HL-60 (cell line): Measurements from ENCODE around the gene CNOT11.
"Not testable (repeated sequence)": the region's sequence is repeated elsewhere in the genome, so short reads cannot be mapped to it uniquely, and the experiment has no call there.

Experiments
- DNase-seq, 2 experiments: peaks; one replicate each; pipeline ENCODE4 v3.0.0-alpha.2; 2010 to 2020; ENCODE audit warnings: low read depth in 1 of 2, low spot score in 1 of 2
- H3K27ac ChIP-seq: fragments of 250-450 bp; sonication (Bioruptor Pico); replicated peaks from 2 replicates; pipeline ENCODE4 v1.5.1; 2020; ENCODE audit warnings: mild to moderate bottlenecking, moderate library complexity
- H3K27me3 ChIP-seq: fragments of 250-450 bp; sonication (Bioruptor Pico); 2 replicates; pipeline ENCODE4 v1.5.1; 2021; ENCODE audit warnings: mild to moderate bottlenecking, moderate library complexity; ENCODE audit not compliant: insufficient read depth, poor library complexity, severe bottlenecking
- H3K4me3 ChIP-seq: replicated peaks from 2 replicates; pipeline ENCODE4 v1.5.1; 2011; ENCODE audit warnings: mild to moderate bottlenecking, control low read depth, low read length; ENCODE audit not compliant: insufficient read depth
- GABPA ChIP-seq: IDR thresholded peaks from 2 replicates; pipeline ENCODE4 v1.6.1; 2012; ENCODE audit warnings: low read depth
- POLR2AphosphoS5 ChIP-seq: IDR thresholded peaks from 2 replicates; pipeline ENCODE4 v1.6.1; 2012; ENCODE audit warnings: low read depth
- SPI1 ChIP-seq: IDR thresholded peaks from 2 replicates; pipeline ENCODE4 v1.6.1; 2012; ENCODE audit warnings: low read depth, mild to moderate bottlenecking, borderline replicate concordance
- TF ChIP-seq, protein P1 (sequence below): IDR thresholded peaks from one replicate; pipeline ENCODE4 v1.5.1; 2011; ENCODE audit warnings: low read length, control low read depth, inconsistent platforms; ENCODE audit not compliant: insufficient read depth
- TF ChIP-seq, protein P2 (sequence below): IDR thresholded peaks from 2 replicates; pipeline ENCODE4 v1.6.1; 2012; ENCODE audit warnings: low read depth; ENCODE audit not compliant: insufficient replicate concordance

CNOT11 gene

DNA sequence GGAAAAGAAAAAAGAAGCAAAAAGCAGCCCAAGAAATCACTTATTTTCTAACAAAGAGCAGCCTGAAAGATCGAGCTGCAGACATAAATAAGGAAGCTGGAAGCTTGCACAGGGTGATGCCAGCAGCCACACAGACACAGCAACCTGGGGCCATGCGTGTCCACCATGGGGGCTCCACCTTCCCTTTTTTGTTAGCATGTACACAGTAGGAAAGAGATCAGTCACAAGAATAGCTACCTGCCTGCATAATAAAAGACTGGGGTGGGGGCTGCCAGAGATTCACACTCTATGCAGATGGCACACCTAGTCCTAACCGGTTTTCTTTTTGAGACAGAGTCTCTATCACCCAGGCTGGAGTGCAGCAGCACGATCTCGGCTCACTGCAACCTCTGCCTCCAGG lies 2.9 kb upstream of the CNOT11 start:
- no peaks in the 10 kb centered on the region for H3K27me3 ChIP-seq

DNA sequence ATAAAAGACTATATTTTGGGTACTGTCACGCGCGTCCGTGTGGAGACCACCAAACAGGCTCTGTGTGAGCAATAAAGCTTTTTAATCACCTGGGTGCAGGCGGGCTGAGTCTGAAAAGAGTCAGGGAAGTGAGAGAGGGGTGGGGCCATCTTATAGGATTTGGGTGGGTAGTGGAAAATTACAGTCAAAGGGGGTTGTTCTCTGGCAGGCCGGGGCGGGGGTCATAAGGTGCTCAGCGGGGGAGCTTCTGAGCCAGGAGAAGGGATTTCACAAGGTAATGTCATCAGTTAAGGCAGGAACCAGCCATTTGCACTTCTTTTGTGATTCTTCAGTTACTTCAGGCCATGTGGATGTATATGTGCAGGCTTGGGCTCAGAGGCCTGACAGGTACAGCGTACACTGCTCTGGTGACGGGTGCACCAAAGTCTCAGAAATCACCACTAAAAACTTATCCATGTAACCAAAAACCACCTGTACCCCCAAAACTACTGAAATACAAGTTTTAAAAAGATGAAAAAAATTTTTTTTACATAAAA lies 1.4 kb upstream of the CNOT11 start:
- H3K27ac ChIP-seq, DNase-seq, H3K27me3 ChIP-seq, H3K4me3 ChIP-seq: not testable (repeated sequence)

More for the DNA sequence above, 2.9 kb upstream of the CNOT11 start:
- no peak overlapping the region for H3K4me3 ChIP-seq
- peak overlapping the region; percentile 56 for H3K27ac ChIP-seq
- no peak for TF ChIP-seq POLR2AphosphoS5
- TF ChIP-seq SPI1, result peak; percentile 24; the same call in 1 of the 2 replicates
- TF ChIP-seq, protein P1, sequence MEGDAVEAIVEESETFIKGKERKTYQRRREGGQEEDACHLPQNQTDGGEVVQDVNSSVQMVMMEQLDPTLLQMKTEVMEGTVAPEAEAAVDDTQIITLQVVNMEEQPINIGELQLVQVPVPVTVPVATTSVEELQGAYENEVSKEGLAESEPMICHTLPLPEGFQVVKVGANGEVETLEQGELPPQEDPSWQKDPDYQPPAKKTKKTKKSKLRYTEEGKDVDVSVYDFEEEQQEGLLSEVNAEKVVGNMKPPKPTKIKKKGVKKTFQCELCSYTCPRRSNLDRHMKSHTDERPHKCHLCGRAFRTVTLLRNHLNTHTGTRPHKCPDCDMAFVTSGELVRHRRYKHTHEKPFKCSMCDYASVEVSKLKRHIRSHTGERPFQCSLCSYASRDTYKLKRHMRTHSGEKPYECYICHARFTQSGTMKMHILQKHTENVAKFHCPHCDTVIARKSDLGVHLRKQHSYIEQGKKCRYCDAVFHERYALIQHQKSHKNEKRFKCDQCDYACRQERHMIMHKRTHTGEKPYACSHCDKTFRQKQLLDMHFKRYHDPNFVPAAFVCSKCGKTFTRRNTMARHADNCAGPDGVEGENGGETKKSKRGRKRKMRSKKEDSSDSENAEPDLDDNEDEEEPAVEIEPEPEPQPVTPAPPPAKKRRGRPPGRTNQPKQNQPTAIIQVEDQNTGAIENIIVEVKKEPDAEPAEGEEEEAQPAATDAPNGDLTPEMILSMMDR, result no peak
- DNase-seq, result peak in 1 of 2 experiments; percentile 69

DNA sequence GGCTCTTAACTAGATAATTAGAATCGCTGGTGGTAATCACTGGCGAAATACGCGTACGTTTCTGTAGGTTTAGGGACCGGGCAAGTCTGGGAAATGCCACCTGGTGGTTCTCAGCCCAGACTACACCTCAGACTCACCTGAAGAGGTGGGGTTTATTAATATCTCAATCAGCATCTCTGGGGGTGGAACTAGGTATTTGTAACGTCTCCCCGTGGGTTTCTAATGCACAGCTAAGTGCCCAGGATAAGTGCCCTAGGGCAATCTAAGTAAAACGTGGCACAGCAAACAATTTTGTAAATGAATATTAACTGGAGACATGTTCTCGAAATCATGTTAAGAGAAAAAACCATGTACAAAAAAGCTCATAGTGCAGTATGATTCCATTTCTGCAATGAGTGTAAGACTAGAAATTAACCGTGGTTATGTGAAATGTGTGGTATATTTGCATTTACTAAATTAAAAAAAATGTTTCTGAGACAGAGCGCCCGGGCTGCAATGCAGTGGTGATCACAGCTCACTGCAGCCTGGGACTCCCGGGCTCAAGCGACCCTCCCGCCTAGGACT lies 760 bp upstream of the CNOT11 start:
- peak in 1 of 2 experiments; percentile 18 for DNase-seq
- Histone ChIP-seq H3K27ac (peak overlapping the region; percentile 84), H3K27me3 (no peaks in the 10 kb centered on the region), H3K4me3 (peak overlapping the region; percentile 67)
- no peak for TF ChIP-seq SPI1
- TF ChIP-seq, protein P1, result peak; percentile 0

DNA sequence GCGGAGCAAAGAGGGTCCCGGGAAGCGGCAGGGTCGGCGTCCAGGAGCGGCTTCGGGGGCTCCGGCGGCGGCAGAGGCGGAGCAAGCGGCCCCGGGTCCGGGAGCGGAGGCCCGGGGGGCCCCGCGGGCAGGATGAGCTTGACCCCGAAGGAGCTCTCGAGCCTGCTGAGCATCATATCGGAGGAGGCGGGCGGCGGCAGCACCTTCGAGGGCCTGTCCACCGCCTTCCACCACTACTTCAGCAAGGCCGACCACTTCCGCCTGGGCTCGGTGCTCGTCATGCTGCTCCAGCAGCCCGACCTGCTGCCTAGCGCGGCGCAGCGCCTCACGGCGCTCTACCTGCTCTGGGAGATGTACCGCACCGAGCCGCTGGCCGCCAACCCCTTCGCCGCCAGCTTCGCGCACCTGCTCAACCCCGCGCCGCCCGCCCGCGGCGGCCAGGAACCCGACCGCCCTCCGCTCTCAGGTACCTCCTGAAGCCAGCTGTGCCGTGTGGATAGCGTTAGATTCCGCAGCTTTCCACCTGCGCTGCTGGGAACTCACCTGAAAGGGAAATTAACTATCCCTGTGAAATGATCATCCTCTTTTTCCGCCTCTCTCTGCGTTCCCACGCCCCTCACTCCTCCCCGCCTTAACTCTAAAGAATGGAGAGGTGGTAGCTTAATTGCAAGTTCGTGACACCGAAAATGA lies 472 bp downstream of the CNOT11 start:
- TF ChIP-seq SPI1 (peak; percentile 31; the same call in 1 of the 2 replicates), GABPA (no peak)
- TF ChIP-seq, protein P1, result no peak
- DNase-seq, result peak; percentile 72 to 75
- peak overlapping the region; percentile 84 for H3K27ac ChIP-seq
- peak overlapping the region; percentile 67 for H3K4me3 ChIP-seq
- H3K27me3 ChIP-seq, result no peaks in the 10 kb centered on the region

DNA sequence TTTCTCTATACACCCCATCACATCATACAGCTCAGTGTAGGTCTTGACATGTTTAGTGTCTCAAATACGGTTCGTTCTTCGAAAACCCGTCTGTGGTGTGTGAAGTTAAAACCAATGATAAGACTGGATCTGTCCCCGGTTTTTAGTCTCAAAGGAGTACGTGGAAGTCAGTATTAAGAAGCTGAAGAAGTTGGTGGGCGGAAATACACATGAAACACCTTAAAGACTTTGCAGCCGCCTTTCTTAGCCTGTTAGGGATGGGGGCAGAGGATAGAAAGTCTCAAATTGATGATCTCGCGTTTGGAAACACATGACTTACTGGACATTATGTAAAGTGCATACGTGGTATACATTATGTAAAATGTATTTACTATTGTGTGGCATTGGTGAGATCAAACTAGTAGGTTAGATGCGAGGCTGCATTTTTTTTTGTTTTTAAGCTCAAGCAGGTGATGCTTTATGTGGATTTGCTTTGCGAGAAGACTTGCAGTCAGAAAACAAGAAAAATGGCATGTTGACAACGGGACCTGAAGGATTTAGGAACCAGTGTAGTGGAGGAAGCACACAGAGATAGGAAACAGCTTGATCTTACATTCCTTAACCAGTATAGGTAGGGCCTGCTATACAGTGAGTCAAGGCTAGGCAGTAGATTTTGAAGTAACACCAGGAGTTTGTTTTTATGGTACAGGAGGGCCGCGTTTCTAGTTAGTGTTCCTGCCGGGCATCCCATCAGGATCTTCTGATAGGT lies 1.2 kb downstream of the CNOT11 start:
- DNase-seq, result no peak
- Histone ChIP-seq H3K4me3 (peak overlapping the region; percentile 67), H3K27ac (peak overlapping the region; percentile 84)

More for the DNA sequence above, 1.2 kb downstream of the CNOT11 start:
- H3K27me3 ChIP-seq, result no peaks in the 10 kb centered on the region
- TF ChIP-seq SPI1 (no peak), GABPA (no peak), POLR2AphosphoS5 (no peak)
- TF ChIP-seq, protein P1, result no peak
- TF ChIP-seq, protein P2, sequence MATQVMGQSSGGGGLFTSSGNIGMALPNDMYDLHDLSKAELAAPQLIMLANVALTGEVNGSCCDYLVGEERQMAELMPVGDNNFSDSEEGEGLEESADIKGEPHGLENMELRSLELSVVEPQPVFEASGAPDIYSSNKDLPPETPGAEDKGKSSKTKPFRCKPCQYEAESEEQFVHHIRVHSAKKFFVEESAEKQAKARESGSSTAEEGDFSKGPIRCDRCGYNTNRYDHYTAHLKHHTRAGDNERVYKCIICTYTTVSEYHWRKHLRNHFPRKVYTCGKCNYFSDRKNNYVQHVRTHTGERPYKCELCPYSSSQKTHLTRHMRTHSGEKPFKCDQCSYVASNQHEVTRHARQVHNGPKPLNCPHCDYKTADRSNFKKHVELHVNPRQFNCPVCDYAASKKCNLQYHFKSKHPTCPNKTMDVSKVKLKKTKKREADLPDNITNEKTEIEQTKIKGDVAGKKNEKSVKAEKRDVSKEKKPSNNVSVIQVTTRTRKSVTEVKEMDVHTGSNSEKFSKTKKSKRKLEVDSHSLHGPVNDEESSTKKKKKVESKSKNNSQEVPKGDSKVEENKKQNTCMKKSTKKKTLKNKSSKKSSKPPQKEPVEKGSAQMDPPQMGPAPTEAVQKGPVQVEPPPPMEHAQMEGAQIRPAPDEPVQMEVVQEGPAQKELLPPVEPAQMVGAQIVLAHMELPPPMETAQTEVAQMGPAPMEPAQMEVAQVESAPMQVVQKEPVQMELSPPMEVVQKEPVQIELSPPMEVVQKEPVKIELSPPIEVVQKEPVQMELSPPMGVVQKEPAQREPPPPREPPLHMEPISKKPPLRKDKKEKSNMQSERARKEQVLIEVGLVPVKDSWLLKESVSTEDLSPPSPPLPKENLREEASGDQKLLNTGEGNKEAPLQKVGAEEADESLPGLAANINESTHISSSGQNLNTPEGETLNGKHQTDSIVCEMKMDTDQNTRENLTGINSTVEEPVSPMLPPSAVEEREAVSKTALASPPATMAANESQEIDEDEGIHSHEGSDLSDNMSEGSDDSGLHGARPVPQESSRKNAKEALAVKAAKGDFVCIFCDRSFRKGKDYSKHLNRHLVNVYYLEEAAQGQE, result no peak
